HG02943 (cell line): ENCODE data around the gene LAMTOR4.

Experiments
- ATAC-seq: cut with Tn5 transposase; IDR thresholded peaks from one replicate; pipeline ENCODE4 v1.9.1; 2021; ENCODE audit warnings: mild to moderate bottlenecking, low read depth, moderate library complexity; ENCODE audit not compliant: unreplicated experiment

The LAMTOR4 gene

GRCh38 chr7:100148559-100149328, at the start of gene LAMTOR4:
Gene LAMTOR4 (plus strand): TSS chr7:100148918. CDS start chr7:100148973, 55 bp downstream.
- peak; percentile 98 for ATAC-seq

GRCh38 chr7:100099452-100099851, 49.3 kb upstream of the LAMTOR4 start:
- no peak for ATAC-seq

GRCh38 chr7:100100420-100101015, 48.2 kb upstream of the LAMTOR4 start:
- ATAC-seq = peak; percentile 65

GRCh38 chr7:100101016-100101862, 47.5 kb upstream of the LAMTOR4 start, which contains the start of the genes AP4M1 and MCM7:
Gene AP4M1 (plus strand): TSS chr7:100101643. CDS start chr7:100101715, 72 bp downstream.
Gene MCM7 (minus strand): TSS chr7:100101397. CDS start chr7:100101294, 103 bp downstream.
- ATAC-seq = peak; percentile 80

- ATAC-seq = no peak
Measured at GRCh38 chr7:100102950-100103840, 45.5 kb upstream of the LAMTOR4 start.

GRCh38 chr7:100105534-100105933, 43.2 kb upstream of the LAMTOR4 start:
- ATAC-seq = no peak

- no peak for ATAC-seq
Measured at GRCh38 chr7:100106633-100107032, 42.1 kb upstream of the LAMTOR4 start.

GRCh38 chr7:100107125-100107737, 41.5 kb upstream of the LAMTOR4 start:
- ATAC-seq = no peak

DNA sequence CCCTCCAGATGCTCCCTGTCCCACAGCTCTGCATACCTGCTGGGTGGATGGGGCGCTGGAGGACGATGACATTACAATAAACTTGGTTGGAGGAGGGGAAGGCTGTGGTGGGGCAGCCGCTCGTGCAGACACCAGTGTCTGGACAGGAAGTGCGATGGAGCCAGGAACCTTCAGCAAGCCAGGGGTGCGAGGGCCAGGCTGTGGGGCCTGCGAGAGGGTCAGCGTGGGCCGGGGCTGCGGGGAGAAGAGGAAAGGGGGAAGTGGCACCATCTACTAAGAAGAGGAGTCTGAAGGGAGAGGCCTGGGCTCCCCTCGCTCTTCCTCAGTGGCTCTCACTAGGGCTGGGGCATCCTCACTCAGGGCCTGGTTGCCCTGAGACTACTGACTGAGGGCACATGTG, 40.8 kb upstream of the LAMTOR4 start:
- ATAC-seq = no peak

DNA sequence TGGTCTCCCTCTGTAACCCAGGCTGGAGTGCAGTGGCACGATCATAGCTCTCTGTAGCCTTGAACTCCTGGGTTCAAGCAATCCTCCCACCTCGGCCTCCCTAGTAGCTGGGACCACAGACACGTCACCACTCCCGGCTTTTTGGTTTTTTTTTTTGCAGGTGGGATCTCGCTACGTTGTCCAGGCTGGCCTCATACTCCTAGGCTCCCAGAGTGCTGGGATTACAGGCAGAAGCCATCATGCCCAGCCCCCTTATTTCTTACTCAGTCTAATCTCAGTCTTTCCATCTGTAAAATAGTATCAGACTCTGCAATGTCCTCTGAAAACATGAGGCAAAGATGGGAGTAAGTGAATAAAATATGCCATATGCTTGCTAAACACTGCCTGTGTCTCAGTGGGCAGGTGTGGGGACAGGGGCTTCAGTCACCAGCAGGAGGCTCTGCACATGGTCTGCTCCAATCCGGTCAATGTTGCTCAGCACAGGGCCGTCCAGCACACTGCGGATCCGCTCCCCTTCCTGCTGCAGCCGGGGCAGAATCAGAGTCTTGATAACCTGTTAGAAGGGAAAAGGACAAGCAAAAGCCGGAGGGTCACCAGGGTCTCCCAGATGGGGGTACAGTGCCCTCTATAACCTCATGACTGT, 39.1 kb upstream of the LAMTOR4 start:
- ATAC-seq = no peak

DNA sequence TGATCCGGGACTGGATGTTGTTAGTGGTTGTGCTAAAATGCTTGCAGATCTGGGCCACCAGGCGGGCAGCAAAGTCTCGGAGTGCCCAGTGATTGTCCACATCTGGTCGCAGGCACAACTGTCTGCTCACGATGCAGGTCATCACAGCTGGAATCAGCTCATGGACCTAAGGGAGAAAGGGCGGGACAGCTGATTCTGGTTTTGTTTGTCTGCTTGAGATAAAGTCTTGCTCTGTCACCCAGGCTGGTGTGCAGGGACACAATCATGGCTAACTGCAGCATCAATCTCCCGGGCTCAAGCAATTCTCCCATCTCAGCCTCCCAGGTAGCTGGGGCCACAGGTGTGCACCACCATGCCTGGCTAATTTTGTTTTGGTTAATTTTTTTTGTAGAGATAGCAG, 37.6 kb upstream of the LAMTOR4 start:
- ATAC-seq = no peak

GRCh38 chr7:100111914-100112313, 36.8 kb upstream of the LAMTOR4 start:
- no peak for ATAC-seq

DNA sequence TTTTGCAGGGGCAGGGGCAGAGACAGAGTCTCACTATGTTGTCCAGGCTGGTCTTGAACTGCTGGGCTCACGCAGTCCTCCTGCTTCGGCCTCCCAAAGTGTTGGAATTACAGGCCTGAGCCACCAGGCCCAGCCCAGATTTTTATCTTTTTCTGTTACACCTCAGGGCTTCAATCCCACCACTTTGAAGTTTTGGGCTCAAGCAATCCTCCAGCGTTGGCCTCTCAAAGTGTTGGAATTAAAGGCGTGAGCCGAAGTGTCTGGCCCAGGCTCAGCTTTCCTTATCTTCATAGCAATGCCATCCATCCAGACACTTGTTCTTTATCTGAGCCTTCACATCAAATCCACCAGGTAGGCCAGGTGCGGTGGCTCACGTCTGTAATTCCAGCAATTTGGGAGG, 33.7 kb upstream of the LAMTOR4 start:
- no peak for ATAC-seq

DNA sequence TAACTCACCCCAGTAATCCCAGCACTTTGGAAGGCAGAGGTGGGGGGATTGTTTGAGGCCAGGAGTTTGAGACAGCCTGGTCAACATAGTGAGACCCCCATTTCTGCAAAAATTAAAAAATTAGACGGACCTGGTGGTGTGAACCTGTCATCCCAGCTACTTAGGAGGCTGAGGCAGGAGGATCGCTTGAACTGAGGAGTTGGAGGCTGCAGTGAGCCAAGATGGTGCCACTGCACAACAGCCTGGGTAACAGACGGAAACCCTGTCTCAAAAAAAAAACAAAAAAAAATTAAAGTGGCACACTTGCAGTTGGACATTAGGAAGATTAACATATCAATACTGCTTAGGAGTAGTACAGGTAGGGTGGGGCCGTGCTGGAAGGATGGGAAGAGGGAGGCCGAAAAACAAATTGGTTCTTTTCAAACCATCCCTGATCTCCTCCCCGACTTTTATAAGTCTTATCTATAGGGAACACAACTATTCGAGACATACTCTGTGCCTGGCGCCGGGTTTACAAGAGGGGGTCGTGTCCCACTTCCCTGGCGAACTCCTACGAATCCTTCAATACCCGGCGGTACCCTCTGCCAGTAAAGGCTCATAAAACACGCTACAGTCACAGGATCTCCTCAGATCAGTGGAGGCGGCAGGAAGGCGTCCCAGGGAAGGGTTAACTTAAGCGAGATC, 30.2 kb upstream of the LAMTOR4 start:
- no peak for ATAC-seq

DNA sequence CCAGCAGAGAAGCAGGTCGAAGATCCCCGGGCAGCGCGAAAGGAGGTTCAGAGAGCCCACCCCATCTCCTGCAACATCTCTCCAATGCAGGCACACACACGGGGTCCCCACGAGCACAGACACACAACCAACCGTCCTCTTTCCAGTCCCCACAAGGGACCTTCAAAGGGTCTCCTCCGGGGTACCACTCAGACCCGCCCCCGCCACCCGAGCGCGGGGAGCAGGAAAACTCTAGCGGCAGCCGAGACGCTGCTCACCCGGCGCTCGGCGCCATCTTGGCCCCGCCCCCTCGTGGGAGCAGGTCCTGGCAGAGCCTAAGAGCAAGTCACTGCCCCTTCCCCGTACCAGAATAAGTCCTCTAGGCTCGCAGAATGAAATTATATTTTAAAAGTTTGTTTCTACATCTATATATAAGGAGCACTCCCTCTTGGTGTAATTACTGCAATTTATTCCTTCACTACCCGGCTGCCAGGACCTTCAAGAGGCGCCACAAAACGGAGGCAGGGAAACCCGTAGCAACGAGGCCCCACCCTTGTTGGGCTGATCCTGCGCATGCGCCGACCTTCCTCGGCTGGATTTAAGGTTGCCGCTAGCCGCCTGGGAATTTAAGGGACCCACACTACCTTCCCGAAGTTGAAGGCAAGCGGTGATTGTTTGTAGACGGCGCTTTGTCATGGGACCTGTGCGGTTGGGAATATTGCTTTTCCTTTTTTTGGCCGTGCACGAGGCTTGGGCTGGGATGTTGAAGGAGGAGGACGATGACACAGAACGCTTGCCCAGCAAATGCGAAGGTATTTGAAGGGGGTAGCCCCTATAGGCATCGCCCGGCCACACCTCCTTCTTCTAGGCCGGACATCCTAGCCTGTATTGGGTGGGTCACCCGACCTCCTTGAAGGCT, 29.4 kb upstream of the LAMTOR4 start, which contains the start of the genes CNPY4 and TAF6:
Gene CNPY4, plus strand, starts transcription at position 563 of the 898 bp plus-strand sequence. Its CDS starts 111 bp downstream, at position 674.
Gene TAF6, minus strand, starts transcription at position 287 of the 898 bp plus-strand sequence. CDS start 5,149 bp downstream, outside the sequence.
- peak; percentile 75 for ATAC-seq

GRCh38 chr7:100119970-100120732, 28.6 kb upstream of the LAMTOR4 start:
- peak; percentile 42 for ATAC-seq

- no peak for ATAC-seq
Measured at GRCh38 chr7:100120733-100121036, 28.0 kb upstream of the LAMTOR4 start.
